ENCODE results near the gene ACTMAP.

ACTMAP gene

DNA sequence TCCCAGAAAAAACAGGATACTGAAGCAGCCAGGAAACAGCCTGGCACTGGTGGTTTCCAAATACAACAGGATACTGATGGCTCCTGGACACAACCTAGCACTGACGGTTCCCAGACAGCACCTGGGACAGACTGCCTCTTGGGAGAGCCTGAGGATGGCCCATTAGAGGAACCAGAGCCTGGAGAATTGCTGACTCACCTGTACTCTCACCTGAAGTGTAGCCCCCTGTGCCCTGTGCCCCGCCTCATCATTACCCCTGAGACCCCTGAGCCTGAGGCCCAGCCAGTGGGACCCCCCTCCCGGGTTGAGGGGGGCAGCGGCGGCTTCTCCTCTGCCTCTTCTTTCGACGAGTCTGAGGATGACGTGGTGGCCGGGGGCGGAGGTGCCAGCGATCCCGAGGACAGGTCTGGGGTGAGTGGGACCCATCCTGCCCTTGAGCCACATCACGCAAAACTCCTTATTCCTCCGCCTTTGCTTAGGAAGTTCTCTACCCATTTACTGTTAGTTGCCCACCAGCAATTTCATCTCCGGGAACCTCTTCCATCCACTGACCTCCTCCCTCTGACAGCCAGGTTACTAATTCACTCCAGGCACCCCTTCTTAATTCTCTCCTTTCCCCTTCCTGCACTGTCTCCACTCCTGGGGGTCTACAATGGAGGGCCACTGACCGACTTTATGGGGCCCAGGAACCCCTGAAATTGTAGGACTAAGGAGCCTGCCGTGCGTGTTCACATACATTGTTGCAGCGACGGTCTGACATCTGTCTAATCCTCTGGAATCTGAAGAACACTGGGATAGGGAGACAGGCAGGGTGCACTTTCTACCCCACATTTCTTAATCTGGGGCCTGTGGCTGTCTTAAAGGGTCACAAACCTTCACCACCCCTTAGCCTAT, 32.1 kb downstream of the ACTMAP start:
- no peak for DNase-seq

DNA sequence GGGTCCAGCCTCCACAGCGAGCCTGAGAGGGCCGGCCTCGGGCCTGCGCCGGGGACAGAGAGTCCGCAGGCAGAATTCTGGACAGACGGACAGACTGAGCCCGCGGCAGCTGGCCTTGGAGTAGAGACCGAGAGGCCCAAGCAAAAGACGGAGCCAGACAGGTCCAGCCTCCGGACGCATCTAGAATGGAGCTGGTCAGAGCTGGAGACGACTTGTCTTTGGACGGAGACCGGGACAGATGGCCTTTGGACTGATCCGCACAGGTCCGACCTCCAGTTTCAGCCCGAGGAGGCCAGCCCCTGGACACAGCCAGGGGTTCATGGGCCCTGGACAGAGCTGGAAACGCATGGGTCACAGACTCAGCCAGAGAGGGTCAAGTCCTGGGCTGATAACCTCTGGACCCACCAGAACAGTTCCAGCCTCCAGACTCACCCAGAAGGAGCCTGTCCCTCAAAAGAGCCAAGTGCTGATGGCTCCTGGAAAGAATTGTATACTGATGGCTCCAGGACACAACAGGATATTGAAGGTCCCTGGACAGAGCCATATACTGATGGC, 32.9 kb downstream of the ACTMAP start:
- no peak for DNase-seq

GRCh38 chr19:40716482-40717324, 33.6 kb downstream of the ACTMAP start, which contains the start of the genes COQ8B and ITPKC:
Gene COQ8B, minus strand, starts transcription at chr19:40716886. Its CDS starts 2,254 bp downstream, at chr19:40714632.
Gene ITPKC, plus strand, starts transcription at chr19:40717112. Its CDS starts 24 bp downstream, at chr19:40717136.
- peak; percentile 99 for DNase-seq

DNA sequence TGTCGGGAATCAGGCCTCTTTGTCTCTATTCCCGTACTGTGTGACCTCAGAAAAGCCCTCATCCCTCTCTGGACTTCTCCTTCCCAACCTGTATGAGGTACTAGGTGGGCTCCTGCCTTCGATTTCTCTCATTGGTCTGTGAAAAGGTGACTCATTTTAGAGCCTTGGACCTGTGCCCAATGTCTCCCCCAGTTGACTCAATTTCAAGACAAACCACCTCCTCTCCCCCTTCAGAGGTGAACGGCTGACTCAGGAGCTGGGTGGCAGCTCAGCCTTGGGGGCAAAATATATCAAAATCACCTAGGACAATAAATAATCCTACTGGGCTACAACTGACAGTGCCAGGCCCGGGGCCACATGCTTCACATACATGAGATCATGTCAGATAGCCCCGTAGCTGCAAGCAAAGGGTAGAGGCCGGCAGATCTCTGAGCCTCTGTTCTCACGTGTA, 34.2 kb downstream of the ACTMAP start:
- DNase-seq, result no peak

DNA sequence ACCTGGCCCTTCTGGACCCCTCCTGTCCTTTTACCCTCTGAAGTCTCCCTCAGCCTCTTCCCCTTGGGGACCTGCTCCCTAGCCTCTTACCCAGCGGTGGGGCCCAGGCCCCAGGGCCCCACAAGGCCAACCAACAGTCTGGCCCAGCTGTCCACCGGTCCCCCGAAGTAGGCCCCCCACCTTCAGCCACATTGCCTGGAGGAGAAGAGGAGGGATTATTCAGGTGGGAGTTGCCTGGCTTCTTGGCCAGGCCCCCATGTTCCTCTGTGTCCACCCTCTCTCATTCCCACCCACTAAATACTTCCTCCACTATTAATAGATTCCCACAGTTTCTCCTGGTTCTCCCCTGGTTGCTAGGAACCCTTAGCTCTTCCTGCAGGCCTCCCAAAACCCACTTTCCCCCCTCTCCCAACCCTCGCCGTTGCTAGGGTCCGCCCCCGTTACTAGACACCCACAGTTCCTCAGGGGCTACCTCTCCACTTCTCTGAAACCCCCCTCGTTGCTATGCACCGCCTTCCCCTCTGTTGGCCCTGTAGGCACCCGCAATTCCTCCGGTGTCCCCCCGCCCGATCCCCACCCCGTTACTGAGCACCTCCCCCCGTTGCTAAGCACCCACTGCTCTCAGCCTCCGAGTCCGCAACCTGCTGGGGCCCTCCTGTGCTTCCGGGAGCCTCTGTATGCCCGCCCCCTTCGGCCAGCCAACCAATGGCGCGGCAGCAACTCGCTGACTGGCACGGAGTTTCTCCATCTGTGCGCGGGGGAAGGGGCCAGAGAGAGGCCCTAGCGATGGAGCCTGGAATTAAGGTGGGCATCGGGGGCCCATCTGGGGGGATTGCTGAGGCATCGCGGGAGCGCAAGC, 35.6 kb downstream of the ACTMAP start:
- DNase-seq, result peak; percentile 97

GRCh38 chr19:40713939-40714338, 36.3 kb downstream of the ACTMAP start:
- DNase-seq, result no peak

DNA sequence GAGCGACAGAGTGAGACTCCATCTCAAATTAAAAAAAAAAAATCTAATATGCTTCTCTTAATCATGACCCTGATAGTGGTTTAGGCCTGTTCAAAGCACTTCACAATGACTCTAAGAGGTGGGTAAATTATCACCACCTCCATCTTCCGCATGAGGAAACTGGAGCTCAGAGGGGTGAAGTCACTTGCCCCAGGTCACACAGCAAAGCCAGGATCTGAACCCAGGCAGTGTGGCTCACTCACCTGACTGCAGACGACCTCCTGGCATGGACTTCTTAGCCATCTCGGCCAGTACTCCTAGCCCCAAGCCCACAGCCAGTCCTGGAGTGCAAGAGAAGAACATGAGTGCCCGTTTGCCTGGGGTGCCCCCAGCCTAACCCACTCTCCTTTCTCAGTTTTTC, 40.5 kb downstream of the ACTMAP start:
- DNase-seq, result no peak

DNA sequence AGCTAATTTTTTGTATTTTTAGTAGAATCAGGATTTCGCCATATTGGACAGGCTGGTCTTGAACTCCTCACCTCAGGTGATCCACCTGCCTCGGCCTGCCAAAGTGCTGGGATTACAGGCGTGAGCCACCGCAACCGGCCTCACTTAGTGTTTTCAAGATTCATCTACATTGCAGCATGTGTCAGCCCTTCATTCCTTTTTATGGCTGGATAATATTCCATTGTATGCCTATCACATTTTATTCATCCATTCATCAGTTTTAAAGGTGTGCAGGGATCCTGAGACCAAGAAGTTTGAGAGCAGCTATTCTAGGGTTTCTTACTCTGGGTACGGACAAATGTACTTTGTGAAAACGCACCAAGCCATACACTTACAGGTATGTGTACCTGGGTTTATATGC, 42.7 kb downstream of the ACTMAP start:
- no peak for DNase-seq

GRCh38 chr19:40705950-40706619, 44.2 kb downstream of the ACTMAP start:
- DNase-seq, result no peak

- DNase-seq, result no peak
Measured at GRCh38 chr19:40705362-40705651, 45.0 kb downstream of the ACTMAP start.

DNA sequence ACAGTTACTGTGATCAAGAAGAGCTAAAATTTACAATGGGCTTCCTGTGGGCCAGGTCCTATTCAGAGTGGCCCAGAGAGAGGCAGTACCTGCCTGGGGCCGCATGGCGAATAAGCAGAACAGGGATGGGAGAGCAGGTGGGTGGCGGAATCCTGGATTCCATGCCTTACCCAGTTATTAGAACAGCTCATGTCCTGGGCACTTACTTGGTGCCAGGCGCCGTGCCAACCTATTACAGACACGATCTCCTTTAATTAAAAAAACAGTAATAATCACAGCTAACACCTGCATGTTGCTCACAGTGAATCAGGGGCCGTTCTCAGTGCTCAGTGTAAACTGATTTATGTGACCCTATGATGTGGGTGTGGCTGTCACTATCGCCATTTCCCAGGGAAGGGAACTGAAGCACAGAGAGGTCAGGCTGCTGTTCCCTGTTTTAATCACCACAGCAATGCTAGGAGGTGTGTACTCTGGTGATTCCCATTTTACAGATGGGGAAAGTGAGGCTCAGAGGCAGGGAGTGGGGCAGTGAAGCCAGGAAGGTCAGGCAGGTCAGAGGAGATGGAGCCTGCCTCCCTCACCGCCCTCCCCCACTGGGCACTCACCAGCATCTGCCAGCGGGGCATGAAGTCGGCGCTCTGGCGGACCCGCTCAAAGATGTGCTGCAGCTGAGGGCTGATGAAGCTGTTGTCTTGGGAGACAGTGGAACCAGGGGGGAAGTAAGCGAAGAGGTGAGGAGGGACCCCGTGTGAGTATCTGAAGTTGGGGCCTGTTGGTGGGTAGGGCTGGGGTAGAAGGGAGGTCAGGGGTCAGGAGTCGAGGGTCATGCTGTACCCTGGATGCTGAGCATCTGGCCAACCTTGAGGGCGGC, 45.6 kb downstream of the ACTMAP start:
- no peak for DNase-seq

DNA sequence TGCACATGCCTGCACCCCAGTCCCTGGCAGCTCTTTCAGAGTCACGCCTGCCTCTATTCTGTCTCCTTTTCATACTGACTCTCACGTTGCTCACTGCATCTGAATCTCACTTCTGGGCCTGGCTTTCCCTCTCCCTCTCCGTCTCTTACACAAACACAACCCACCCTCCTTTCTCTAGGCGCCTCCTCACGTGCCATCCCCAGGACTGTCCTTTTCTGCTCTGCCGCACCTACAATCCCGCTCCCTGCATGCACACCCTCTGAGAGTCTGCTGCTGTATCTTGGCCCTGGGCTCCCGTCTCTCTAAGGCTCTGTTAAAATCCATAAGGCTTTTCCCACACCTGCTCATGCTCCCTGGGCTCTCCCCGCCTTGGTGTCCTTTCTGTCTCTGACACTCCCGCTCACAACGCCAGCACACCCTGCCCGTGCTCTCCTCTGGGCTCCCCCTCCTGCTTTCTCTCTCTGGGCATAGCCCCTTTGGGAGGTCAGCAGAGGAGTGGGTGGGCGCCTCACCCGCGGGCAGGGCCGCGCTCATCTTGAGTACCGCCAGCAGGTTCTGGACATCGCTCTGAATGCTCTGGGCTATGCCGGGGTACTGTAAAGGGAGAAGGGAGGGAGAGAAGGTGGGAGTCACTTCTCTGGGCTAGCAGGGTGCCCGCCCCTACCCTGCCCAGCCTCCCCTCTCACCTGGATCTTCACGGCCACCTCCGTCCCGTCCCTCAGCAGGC, 47.1 kb downstream of the ACTMAP start:
- no peak for DNase-seq

DNA sequence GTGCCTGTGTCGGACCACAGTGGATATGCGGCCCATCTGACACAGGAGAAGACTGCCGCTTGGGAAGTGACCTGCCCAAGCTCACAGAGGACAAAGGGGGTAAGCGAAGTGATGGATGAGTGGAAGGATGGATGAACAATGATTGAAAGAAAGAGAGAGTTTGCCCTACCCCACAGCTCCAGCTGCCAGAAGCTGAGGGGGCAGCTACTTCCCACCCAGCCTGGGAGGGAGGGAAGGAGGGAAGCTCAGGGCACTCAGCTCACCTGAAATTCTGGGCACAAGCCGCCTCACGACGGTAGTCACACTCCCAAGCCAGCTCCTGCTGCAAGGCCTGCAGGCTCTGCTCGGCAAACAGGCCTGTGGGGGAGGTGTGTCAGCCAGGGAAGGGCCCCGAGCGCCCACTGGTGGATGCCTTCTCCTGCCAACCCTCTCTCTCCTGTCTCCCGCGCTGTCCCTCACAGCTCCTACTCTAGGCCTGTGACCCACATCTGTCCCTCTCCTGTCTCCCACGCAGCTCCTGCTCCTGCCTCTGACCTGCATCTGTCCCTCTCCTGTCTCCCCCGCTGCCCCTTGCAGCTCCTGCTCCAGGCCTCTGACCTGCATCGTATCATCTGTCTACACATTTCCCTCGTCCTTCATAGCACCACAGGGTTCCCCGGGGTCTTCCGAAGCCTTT, 47.8 kb downstream of the ACTMAP start:
- DNase-seq, result peak; percentile 92

GRCh38 chr19:40701758-40702157, 48.5 kb downstream of the ACTMAP start:
- no peak for DNase-seq

- no peak for DNase-seq
Measured at GRCh38 chr19:40700083-40700482, 50.2 kb downstream of the ACTMAP start.

- DNase-seq, result no peak
Measured at GRCh38 chr19:40697007-40697406, 53.3 kb downstream of the ACTMAP start.

DNA sequence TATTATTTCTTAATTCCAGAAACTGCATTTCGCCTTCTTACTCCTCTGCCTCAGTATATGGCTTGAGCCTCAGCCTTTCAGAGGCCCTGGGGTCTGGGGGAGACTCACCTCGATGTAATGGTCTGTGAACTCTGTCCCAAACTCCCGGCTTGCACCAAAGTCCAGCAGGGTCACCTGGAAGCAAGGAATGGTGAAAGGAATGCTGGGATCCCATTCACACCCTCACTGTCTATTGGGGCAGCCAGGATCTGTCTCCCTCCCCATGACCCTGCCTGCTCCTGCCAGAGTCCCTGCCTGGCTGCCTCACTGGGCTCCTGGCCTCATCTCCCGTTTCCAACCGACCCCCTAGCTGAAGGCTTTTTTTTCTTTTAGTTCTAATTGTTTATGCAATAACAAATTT, 54.4 kb downstream of the ACTMAP start:
- DNase-seq, result no peak

GRCh38 chr19:40693896-40694295, 56.4 kb downstream of the ACTMAP start:
- no peak for DNase-seq

- DNase-seq, result no peak
Measured at GRCh38 chr19:40693150-40693788, 57.0 kb downstream of the ACTMAP start.
